ENCODE data around the gene MND1.

DNA sequence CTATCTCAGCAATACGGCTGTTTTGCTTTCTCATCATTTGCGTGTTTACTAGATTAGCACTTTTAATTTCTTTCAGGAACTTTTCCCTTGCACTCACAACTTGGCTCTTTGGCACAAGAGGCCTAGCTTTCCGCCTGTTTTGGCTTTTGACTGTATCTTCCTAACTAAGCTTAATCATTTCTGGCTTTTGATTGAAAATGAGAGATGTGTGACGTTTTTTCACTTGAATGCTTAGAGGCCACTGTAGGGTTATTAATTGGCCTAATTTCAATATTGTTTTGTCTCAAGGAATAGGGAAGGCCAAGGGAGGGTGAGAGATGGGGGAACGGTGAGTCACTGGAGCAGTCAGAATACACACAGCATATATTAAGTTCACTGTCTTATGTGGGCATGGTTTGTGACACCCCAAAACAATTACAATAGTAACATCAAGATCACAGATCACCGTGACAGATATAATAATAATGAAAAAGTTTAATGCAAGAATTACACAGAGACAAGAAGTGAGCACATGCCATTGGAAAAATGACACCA is 27.3 kb downstream of the MND1 start:
- TF ChIP-seq CTCF (IDR thresholded peaks at IDR 0.05): no peak
- no peak for TF ChIP-seq POLR2A (IDR thresholded peaks at IDR 0.05)

All from right lobe of liver (tissue), 4 donors.